GM12878 (cell line): Measurements from ENCODE around the gene COG7. TPM values are rescaled to one million over a fixed set of nuclear protein-coding genes. Genes with fewer than 3 reads are reported as not detected.

Experiments used
- ATAC-seq: fragments of 200-7000 bp; cut with Tn5 transposase; 3 replicates; pipeline ENCODE4 v1.9.1; 2020; ENCODE audit warnings: mild to moderate bottlenecking, moderate library complexity
- BruUV-seq: library from RNA; stranded (reverse); fragments of 400-500 nt; replicated peaks from 2 replicates; lab custom pipeline; 2021; lab: Mats Ljungman, UMichigan
- CTCF ChIA-PET: fragments of 300-600 bp; sonication (Branson Sonifier 250); formaldehyde crosslinking; extraction: SDS; loops from one replicate; lab custom pipeline; 2021; ENCODE audit warnings: inconsistent platforms; lab: Yijun Ruan, JAX
- POLR2A ChIA-PET: fragments of 350-600 bp; formaldehyde crosslinking; extraction: SDS; loops from one replicate; lab custom pipeline; 2021; ENCODE audit warnings: inconsistent platforms; lab: Charles Lee
- RAD21 ChIA-PET: fragments of 300-600 bp; sonication (Branson Sonifier 250); formaldehyde crosslinking; loops from one replicate; lab custom pipeline; 2023; ENCODE audit warnings: antibody characterized with exemption; ENCODE audit not compliant: unreplicated experiment; lab: Charles Lee
- SMC1A ChIA-PET: fragments of 300-600 bp; sonication (Branson Sonifier 250); formaldehyde crosslinking; loops from one replicate; lab custom pipeline; 2023; ENCODE audit not compliant: unreplicated experiment, uncharacterized antibody; lab: Charles Lee
- DNase-seq: peaks from one replicate; pipeline ENCODE4 v3.0.0-alpha.2; 2011; ENCODE audit warnings: low read depth, low spot score
- FAIRE-seq: peaks from 3 replicates; lab custom pipeline; 2011; peaks lifted over from hg19 to GRCh38; lab: Jason Lieb, UNC
- H2AFZ ChIP-seq: 2 replicates; pipeline ENCODE4 v1.6.0; 2011; ENCODE audit warnings: low read depth, low read length, control low read depth; ENCODE audit not compliant: control insufficient read depth
- H3K27ac ChIP-seq: 2 replicates; pipeline ENCODE4 v1.5.1; 2011; ENCODE audit warnings: control low read depth; ENCODE audit not compliant: control insufficient read depth, insufficient read depth
- H3K27me3 ChIP-seq, 2 experiments: replicated peaks in 1 of 2; 2 replicates each; pipeline versions ENCODE4 v1.6.0 to v1.6.1; 2011; ENCODE audit warnings: low read length in 1 of 2; ENCODE audit not compliant: control insufficient read depth in 2 of 2, insufficient read depth in 2 of 2
- H3K36me3 ChIP-seq, 2 experiments: 2 replicates each; pipeline ENCODE4 v1.5.1; 2011; ENCODE audit warnings: low read length in 1 of 2; ENCODE audit not compliant: control insufficient read depth in 2 of 2, insufficient read depth in 2 of 2
- H3K4me1 ChIP-seq: 2 replicates; pipeline ENCODE4 v1.6.1; 2011; ENCODE audit warnings: mild to moderate bottlenecking, low read length, moderate library complexity, mixed read lengths; ENCODE audit not compliant: control insufficient read depth, insufficient read depth
- H3K4me2 ChIP-seq: 2 replicates; pipeline ENCODE4 v1.6.0; 2011; ENCODE audit warnings: control low read depth; ENCODE audit not compliant: control insufficient read depth, insufficient read depth
- H3K4me3 ChIP-seq: fragments of 200-600 bp; sonication (generic); 2 replicates; pipeline ENCODE4 v1.5.1; 2016
- H3K79me2 ChIP-seq: 2 replicates; pipeline ENCODE4 v1.6.0; 2011; ENCODE audit warnings: low read length; ENCODE audit not compliant: control insufficient read depth, insufficient read depth
- H3K9ac ChIP-seq: 2 replicates; pipeline ENCODE4 v1.8.0; 2011; ENCODE audit warnings: low read length, control low read depth, mixed read lengths; ENCODE audit not compliant: control insufficient read depth, insufficient read depth
- H3K9me3 ChIP-seq: replicated peaks from 3 replicates; pipeline ENCODE4 v1.5.1; 2011; ENCODE audit warnings: mild to moderate bottlenecking, low read length; ENCODE audit not compliant: control insufficient read depth, insufficient read depth
- H4K20me1 ChIP-seq: 2 replicates; pipeline ENCODE4 v1.6.0; 2011; ENCODE audit not compliant: control insufficient read depth, insufficient read depth
- ASH2L ChIP-seq: fragments of 300-600, 200-600 bp; sonication (generic); IDR thresholded peaks from 2 replicates; pipeline ENCODE4 v1.6.1; 2017; ENCODE audit warnings: low read depth, mild to moderate bottlenecking, borderline replicate concordance
- CEBPZ ChIP-seq: fragments of 150-350 bp; IDR thresholded peaks from 2 replicates; pipeline ENCODE4 v1.6.1; 2016; ENCODE audit warnings: low read depth, low read length
- CREM ChIP-seq: IDR thresholded peaks from 2 replicates; pipeline ENCODE4 v1.6.1; 2014; ENCODE audit warnings: antibody characterized with exemption, low read depth
- EED ChIP-seq: sonication (generic); IDR thresholded peaks from 2 replicates; pipeline ENCODE4 v1.6.1; 2016; ENCODE audit warnings: antibody characterized with exemption, low read depth
- EGR1 ChIP-seq, 2 experiments: IDR thresholded peaks; 1 replicate in 1 of 2; 2 replicates in 1 of 2; pipeline ENCODE4 v1.6.1; 2011 to 2012; ENCODE audit warnings: low read depth in 2 of 2, low read length in 2 of 2, borderline replicate concordance in 1 of 2, mild to moderate bottlenecking in 1 of 2, moderate library complexity in 1 of 2
- HSF1 ChIP-seq: fragments of 150-350 bp; IDR thresholded peaks from 2 replicates; pipeline ENCODE4 v1.6.1; 2014; ENCODE audit warnings: mild to moderate bottlenecking, low read depth, low read length
- IRF5 ChIP-seq: fragments of 450-650 bp; IDR thresholded peaks from 2 replicates; pipeline ENCODE4 v1.6.1; 2017; ENCODE audit warnings: borderline replicate concordance
- JUNB ChIP-seq: IDR thresholded peaks from 2 replicates; pipeline ENCODE4 v1.6.1; 2016; ENCODE audit warnings: antibody characterized with exemption, mild to moderate bottlenecking
- JUND ChIP-seq: IDR thresholded peaks from 2 replicates; pipeline ENCODE4 v1.6.1; 2012; ENCODE audit warnings: low read depth, mild to moderate bottlenecking, low read length, improper control_type of control experiment, moderate library complexity
- NFXL1 ChIP-seq: fragments of 450-650 bp; IDR thresholded peaks from 2 replicates; pipeline ENCODE4 v1.6.1; 2017; ENCODE audit warnings: antibody characterized with exemption, mild to moderate bottlenecking, borderline replicate concordance
- NR2C1 ChIP-seq: fragments of 450-650 bp; IDR thresholded peaks from 2 replicates; pipeline ENCODE4 v1.6.1; 2017; ENCODE audit warnings: antibody characterized with exemption, mild to moderate bottlenecking, moderate library complexity
- NR2C2 ChIP-seq: IDR thresholded peaks from 2 replicates; pipeline ENCODE4 v1.6.1; 2011; ENCODE audit warnings: borderline replicate concordance, low read depth; ENCODE audit not compliant: control insufficient read depth, insufficient read length
- NRF1 ChIP-seq: conservative IDR thresholded peaks from 2 replicates; pipeline ENCODE4 v1.6.1; 2011; ENCODE audit warnings: mild to moderate bottlenecking, low read depth, low read length, improper control_type of control experiment
- PML ChIP-seq: IDR thresholded peaks from 2 replicates; pipeline ENCODE4 v1.6.1; 2012; ENCODE audit warnings: low read length, inconsistent platforms
- SPI1 ChIP-seq: IDR thresholded peaks from 2 replicates; pipeline ENCODE4 v1.6.1; 2011; ENCODE audit warnings: low read depth, mild to moderate bottlenecking, low read length, moderate library complexity, borderline replicate concordance; ENCODE audit not compliant: insufficient read depth
- YBX1 ChIP-seq: fragments of 450-650 bp; IDR thresholded peaks from 2 replicates; pipeline ENCODE4 v1.6.1; 2016; ENCODE audit warnings: antibody characterized with exemption
- WGBS: methylation state at CpG from one replicate; pipeline ENCODE4 v1.1.6; 2016; ENCODE audit warnings: low lambda C conversion rate; ENCODE audit not compliant: insufficient replicate concordance, insufficient coverage; ENCODE audit errors: missing lambda C conversion rate; 5-methylcytosine and 5-hydroxymethylcytosine counted together
- in situ Hi-C: fragments of 300-500 bp; cut with MboI; formaldehyde crosslinking; loops from 9 replicates; pipeline ENCODE4 v1.14.3; 2018; ENCODE audit warnings: mixed read lengths
- intact Hi-C: fragments of 100-400 bp; cut with micrococcal nuclease; formaldehyde crosslinking; loops from one replicate; pipeline ENCODE4 v1.14.2; 2022; ENCODE audit not compliant: unreplicated experiment
- polyA plus RNA-seq, 11 experiments: library from polyadenylated mRNA; depleted of rRNA in 4 of 11; unstranded in 6 of 11; stranded (reverse) in 5 of 11; fragments of >200 nt; fragmentation: Nextera tagmentation in 4 of 11; fragmentation: Illumina TruSeq in 1 of 11; extraction: Ambion mirVana in 4 of 11; extraction: Trizol in 1 of 11; gene quantifications; 1 replicate in 1 of 11; 2 replicates in 10 of 11; pipeline versions ENCODE4 v1.2.1 to v1.2.3, GENCODE V29; 2011 to 2016; ENCODE audit warnings: inconsistent platforms in 2 of 11, missing spikeins in 2 of 11, low read depth in 1 of 11
- total RNA-seq, 4 experiments: library from RNA; depleted of rRNA in 3 of 4; stranded (reverse); fragments of >200 nt in 3 of 4; fragmentation: Illumina TruSeq in 1 of 4; extraction: Trizol in 1 of 4; gene quantifications; 2 replicates each; pipeline versions ENCODE4 v1.2.1 to v1.2.3, GENCODE V29; 2013 to 2021

Gene COG7
- total and polyA plus RNA-seq, 10 of the 15 experiments (the other 5 are each of a cell fraction or from before 2014, with no cell fraction given), result 2.9 to 24.0 (median 10.0) TPM

GRCh38 chr16:23345237-23345636 lies 107.8 kb downstream of the COG7 start:
- CTCF ChIA-PET, result interaction anchor here (1.0 kb wide), 1 partner anchor 89 kb away, joined by 6 read pairs; no protein-coding TSS in a partner anchor
- no TSS peak for BruUV-seq
- no peak overlapping the region for H3K4me2 ChIP-seq
- TF ChIP-seq PML (no peak), JUND (no peak), SPI1 (no peak), EED (no peak), IRF5 (no peak), NRF1 (no peak), NR2C2 (no peak), CREM (no peak), EGR1 (IDR thresholded peaks at IDR 0.05; ENCODE audit: borderline replicate concordance in 1 of 2, low read depth in 2 of 2, low read length in 2 of 2) (no peak), CEBPZ (no peak), NR2C1 (no peak), ASH2L (no peak), HSF1 (no peak), YBX1 (no peak), JUNB (no peak), NFXL1 (no peak)

More at GRCh38 chr16:23345237-23345636, 107.8 kb downstream of the COG7 start:
- no peaks in the 10 kb centered on the region for H3K9me3 ChIP-seq
- no peaks in the 10 kb centered on the region; the same call in 1 of the 2 replicates for H3K4me1 ChIP-seq
- H3K27ac ChIP-seq, result no peak overlapping the region
- in situ Hi-C loops (no loop called here), intact Hi-C loops (no loop called here)
- DNase-seq (no peak), ATAC-seq (no peak), FAIRE-seq (no peak)
- H3K4me3 ChIP-seq, result no peak overlapping the region
- WGBS, result 67% methylated on average over 5 of the region's 5 CpGs
- H3K79me2 ChIP-seq, result no peaks in the 10 kb centered on the region
- no peaks in the 10 kb centered on the region for H4K20me1 ChIP-seq
- no peaks in the 10 kb centered on the region for H3K27me3 ChIP-seq
- no peaks in the 10 kb centered on the region for H3K36me3 ChIP-seq
- POLR2A ChIA-PET, result interaction anchor here (0.6 to 1.1 kb wide), 2 partner anchors 8 to 9 kb away, joined by 3 to 6 read pairs; no protein-coding TSS in a partner anchor
- no peak overlapping the region for H3K9ac ChIP-seq
- SMC1A ChIA-PET, result interaction anchor here (0.6 to 1.2 kb wide), 3 partner anchors 8 to 22 kb away, joined by 3 to 4 read pairs (median 4); no protein-coding TSS in a partner anchor
- RAD21 ChIA-PET, result interaction anchor here (1.0 to 2.6 kb wide), 2 partner anchors 8 to 10 kb away, joined by 3 to 11 read pairs; no protein-coding TSS in a partner anchor
- H2AFZ ChIP-seq, result no peak overlapping the region
